GM19372 (cell line): ENCODE data around the gene TOP1.

ENCODE experiments used
- ATAC-seq: cut with Tn5 transposase; IDR thresholded peaks from one replicate; pipeline ENCODE4 v1.9.1; 2021; ENCODE audit warnings: mild to moderate bottlenecking, low read depth, moderate library complexity; ENCODE audit not compliant: unreplicated experiment

TOP1 gene

DNA sequence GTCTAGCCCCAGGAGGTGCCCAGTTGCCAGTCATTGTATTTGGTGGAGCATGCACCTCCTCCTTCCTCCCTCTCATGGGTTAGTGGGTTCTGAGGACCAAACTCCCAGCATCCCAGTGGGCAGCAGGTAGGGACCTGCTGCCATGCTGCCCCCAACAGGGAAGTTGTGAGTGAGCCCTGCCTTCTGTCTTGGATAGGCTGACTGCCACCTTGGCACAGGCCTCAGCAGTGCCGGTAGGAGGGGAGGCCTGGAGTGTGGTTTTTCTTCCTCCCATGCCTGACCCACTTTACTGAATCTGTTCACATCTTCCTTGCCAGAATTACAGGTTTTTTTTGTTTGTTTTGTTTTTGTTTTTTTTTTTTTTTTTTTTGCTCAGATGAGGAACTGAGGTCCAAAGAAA lies 133.3 kb downstream of the TOP1 start:
- ATAC-seq: no peak

DNA sequence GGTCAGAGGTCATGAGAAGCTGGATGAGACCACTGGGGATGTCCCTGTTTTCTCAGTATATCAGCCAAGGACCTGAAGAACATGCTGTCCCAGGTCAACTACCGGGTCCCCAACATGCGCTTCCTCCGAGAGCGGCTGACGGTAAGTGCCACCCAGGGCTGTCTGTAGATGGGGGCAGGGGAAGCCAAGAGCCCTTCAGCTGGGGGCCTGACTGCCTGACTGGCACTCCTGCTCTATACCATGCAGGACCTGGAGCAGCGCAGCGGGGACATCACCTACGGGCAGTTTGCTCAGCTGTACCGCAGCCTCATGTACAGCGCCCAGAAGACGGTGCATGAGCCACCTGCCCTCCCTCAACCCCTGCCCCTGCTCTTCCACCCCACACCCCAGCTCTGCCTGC lies 133.8 kb downstream of the TOP1 start:
- no peak for ATAC-seq

DNA sequence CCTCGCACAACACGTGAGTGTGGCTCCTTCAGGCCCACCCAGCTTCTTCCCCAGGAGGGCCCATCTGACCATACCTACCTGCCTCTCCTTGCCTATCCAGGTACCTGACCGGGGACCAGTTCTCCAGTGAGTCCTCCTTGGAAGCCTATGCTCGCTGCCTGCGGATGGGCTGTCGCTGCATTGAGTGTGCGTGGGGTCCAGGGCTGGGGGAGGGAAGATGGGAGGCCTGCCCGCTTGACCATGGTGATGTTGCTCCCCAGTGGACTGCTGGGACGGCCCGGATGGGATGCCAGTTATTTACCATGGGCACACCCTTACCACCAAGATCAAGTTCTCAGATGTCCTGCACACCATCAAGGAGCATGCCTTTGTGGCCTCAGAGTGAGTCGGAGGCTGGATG lies 135.2 kb downstream of the TOP1 start:
- ATAC-seq: no peak

DNA sequence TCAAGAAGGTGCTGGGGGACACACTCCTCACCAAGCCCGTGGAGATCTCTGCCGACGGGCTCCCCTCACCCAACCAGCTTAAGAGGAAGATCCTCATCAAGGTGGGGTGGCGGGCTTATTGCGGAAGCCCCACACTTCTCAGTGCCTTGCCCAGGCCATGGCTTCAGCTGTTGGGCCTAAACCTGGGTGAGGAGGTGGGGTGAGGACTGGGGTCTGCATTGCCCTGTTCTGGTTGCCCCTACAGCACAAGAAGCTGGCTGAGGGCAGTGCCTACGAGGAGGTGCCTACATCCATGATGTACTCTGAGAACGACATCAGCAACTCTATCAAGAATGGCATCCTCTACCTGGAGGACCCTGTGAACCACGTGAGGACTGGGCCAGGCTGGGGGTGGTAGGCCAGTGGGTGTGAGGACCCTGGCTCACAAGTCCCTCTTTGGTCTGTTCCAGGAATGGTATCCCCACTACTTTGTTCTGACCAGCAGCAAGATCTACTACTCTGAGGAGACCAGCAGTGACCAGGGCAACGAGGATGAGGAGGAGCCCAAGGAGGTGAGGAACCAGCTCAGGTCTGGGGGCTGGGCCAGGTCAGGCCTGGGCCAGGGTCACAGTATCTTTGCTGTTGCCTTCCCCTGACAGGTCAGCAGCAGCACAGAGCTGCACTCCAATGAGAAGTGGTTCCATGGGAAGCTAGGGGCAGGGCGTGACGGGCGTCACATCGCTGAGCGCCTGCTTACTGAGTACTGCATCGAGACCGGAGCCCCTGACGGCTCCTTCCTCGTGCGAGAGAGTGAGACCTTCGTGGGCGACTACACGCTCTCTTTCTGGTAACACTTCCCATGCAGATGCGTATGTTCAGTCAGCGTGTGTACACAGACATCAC lies 136.6 kb downstream of the TOP1 start:
- no peak for ATAC-seq

DNA sequence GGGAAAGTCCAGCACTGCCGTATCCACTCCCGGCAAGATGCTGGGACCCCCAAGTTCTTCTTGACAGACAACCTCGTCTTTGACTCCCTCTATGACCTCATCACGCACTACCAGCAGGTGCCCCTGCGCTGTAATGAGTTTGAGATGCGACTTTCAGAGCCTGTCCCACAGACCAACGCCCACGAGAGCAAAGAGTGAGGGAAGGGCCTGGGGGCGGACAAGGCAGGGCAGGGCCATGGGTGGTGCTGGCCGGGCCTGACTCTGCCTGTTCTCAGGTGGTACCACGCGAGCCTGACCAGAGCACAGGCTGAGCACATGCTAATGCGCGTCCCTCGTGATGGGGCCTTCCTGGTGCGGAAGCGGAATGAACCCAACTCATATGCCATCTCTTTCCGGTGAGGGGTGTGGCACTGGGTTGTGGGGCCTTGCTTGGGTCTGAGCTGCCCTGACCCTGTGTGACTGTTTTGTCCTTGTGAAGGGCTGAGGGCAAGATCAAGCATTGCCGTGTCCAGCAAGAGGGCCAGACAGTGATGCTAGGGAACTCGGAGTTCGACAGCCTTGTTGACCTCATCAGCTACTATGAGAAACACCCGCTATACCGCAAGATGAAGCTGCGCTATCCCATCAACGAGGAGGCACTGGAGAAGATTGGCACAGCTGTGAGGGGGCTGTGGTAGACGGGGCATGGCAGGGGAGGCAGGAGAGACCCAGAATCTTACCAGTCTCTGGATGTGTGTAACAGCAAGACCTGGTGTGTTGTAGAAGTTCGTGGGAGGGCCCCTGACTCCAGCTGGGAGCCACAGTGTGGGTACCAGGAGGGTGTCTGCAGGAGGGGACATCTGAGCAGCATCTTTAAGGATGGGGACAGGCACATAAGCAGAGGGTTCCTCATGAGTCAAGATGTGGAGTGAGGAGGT lies 137.8 kb downstream of the TOP1 start:
- no peak for ATAC-seq

DNA sequence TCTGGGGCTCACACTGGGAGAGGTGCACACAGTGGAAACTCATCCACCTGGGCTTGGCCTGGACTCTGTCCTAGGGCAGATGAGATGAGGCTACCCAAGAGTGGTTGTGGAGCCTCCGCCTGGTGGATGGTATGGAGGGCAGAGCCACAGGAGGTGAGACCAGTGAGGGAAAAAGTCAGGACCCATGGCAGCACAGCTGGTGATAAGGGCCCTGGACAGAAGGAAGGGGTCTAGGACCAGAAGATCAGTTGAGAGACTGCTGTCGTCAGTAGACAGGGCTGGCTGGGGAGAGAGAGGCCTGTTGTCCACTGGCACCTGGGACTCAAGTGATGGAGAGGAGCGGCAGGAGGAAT lies 138.5 kb downstream of the TOP1 start:
- ATAC-seq: no peak

DNA sequence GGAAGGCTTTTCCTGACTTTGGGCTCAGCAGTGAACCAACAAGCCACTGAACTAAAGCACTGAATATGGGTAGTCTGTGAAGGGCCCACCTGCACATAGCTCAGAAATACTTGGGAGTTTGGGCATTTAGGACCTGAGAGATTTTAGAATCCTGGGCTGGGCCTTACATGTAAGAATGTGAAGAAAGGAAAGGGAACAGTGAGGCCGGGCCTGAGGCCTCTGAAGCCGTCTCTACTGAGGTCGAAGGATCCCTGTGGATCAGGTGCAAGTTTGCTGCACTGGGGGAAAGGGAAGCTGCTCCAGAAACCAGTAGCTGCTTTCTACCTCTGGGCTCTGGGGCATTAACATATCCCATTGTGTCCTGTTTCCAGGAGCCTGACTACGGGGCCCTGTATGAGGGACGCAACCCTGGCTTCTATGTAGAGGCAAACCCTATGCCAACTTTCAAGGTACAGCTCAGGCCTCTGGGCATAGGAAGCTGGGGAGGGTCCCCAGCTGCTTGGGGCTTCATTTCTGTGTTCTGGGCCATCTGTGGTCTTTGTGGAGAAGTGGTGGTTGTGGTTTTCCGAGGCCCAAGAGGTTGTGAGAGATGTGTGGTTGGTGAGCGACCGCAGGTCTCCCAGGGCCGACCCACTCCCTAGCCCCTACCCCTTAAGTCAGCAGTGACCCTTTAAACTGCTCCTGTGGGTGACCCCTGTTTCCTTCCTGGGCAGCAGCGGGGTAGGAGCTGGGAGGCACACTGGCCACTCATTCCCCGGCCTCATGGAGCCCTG lies 139.0 kb downstream of the TOP1 start:
- ATAC-seq: peak; percentile 74

DNA sequence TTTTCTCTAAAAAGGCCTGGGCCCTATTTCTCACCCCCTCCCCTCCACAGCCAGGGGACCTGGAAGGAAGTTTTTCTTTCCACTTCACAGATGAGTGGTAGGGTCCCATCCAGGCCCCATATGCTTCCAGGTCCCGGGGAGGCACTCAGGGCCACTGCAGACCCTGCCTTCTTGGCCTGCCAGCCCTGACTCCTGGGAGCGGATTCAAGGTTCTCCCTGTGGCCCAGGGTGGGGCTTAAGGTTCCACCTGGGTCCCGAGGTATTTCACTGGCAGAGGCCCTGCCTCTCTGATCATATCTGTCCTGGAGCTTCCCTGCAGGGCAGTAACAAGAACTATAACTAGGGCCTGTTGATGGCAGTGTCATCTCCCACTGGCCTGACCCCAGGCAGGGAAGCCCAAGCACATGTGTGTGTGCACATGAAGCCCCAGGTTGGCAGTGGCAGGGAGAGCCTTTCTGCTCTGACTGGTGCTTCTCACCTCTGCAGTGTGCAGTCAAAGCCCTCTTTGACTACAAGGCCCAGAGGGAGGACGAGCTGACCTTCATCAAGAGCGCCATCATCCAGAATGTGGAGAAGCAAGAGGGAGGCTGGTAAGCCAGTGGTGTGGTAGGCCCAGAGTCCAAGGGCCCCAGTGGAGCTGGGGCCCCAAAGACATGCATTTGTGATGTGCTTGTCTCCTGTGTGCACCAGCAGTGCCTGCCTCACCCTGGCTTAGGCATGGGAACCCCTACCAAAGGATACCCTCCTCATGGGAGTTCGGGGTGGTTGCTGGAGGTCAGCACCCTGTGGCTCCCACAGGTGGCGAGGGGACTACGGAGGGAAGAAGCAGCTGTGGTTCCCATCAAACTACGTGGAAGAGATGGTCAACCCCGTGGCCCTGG lies 139.9 kb downstream of the TOP1 start:
- ATAC-seq: no peak

DNA sequence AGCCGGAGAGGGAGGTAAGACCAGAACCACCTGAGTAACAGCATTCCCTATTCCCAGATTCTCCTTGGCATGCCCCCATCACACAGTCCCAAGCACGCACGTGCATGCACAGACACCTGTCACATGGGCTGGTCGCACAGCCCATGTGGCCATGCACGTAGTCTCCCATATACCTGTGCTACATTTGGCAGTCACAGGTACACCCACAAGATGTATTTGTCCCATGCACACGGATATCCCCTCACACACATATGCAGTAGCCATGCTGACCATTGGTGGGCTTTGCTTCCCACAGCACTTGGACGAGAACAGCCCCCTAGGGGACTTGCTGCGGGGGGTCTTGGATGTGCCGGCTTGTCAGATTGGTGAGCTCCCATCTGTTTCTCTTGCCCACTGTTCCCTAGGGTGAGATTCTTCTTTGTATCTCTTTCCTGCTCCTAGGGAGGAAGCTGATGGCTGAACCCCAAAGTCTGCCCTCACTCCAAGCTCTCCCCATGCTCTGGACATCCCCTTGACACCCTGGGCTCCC lies 140.6 kb downstream of the TOP1 start:
- ATAC-seq: no peak

DNA sequence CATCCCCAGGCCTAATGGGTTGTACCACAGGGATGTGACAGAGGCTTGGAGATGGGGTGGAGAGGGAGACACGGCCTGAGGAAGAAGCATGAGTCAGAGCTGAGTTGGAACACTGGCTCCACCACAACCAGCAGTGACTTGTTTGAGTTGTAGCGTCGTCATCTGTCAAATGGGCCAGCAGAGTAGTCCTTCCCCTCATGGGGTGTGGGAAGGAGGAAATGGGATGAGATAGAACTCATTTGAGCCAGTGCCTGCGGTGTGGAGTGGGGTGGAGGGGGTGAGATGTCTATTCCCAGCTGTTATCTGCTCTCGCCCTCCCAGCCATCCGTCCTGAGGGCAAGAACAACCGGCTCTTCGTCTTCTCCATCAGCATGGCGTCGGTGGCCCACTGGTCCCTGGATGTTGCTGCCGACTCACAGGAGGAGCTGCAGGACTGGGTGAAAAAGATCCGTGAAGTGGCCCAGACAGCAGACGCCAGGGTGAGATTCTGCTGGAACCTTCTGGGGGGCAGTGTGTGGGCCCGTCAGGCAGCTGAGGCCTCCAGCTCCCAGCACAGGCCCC lies 141.2 kb downstream of the TOP1 start:
- ATAC-seq: no peak

DNA sequence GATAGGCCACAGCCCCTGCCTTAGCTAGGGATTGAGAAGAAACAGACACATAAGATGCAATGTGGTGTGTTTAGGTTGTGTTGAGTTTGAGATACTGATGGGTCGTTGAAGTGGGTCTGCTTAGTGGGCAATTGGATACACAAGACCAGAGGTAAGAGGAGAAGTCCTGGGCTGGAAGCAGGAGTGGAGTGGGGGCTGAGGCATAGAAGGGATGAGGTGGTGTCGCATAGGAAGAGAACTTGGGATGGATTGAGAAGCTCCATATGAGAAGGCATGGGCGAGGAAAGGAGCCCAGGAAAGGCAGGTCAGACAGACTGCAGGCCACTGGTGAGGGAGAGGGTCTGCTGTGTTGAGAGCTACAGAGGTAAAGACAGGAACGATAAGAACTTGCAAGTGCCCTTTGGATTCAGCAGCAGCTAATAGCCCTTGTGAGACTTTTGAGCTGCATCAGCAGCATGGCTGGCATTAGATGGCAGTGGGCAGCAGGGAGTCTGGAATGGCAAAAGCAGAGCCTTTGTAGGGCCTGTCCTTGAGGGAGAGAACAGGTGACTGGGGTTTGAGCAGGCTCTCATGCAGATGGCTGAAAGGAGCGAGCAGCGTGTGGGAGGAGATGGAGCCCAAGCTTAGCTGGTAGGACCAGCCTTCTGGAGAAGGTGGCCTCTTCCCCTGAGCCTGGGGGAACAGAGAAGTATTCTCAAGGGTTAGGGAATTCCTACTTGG lies 141.9 kb downstream of the TOP1 start:
- no peak for ATAC-seq

DNA sequence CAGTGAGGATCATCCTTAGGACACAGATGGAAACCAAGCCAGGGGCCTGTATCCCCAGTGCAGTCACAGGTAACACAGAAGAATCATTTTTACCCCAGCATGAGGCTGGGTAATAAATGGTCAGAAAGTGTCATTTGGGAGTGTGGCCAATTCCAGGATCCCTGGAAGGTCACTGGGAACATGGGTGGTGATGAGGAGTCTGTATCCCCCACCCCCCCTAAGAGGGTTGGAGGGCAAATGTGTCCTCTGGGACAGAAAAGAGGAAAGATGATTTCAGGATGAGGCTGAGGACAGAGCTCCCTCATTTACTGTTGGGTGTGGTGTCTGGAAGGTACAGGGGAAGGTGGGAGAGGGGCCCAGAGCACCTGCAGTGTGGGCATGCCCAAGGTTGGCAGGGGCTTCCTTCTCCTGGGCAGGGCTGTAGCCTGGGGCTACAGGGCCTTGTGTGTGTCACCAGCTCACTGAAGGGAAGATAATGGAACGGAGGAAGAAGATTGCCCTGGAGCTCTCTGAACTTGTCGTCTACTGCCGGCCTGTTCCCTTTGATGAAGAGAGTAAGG lies 143.2 kb downstream of the TOP1 start:
- no peak for ATAC-seq

DNA sequence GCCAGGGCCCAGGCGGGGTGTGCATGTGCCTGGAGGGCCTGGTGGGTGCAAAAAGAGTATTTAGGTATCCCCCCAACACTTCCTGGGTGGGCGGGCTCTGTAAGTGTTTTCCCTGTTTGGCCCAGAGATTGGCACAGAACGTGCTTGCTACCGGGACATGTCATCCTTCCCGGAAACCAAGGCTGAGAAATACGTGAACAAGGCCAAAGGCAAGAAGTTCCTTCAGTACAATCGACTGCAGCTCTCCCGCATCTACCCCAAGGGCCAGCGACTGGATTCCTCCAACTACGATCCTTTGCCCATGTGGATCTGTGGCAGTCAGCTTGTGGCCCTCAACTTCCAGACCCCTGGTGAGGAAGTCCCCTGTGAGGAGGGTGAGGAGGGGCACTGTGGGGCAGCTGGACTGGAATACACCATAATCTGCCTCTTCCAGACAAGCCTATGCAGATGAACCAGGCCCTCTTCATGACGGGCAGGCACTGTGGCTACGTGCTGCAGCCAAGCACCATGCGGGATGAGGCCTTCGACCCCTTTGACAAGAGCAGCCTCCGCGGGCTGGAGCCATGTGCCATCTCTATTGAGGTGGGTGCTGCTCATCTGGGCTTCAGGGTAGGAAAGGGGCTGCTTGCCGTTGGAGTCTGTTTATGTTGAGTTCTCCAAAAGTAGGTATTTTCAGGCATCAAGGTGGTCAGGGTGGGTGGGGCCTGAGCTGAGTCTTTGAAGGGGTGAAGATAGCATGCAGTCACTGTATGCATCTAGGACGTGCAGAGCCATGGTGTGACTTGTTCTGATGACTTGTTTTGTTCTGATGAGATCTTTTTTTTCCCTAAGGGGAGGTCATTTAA lies 143.9 kb downstream of the TOP1 start:
- no peak for ATAC-seq

DNA sequence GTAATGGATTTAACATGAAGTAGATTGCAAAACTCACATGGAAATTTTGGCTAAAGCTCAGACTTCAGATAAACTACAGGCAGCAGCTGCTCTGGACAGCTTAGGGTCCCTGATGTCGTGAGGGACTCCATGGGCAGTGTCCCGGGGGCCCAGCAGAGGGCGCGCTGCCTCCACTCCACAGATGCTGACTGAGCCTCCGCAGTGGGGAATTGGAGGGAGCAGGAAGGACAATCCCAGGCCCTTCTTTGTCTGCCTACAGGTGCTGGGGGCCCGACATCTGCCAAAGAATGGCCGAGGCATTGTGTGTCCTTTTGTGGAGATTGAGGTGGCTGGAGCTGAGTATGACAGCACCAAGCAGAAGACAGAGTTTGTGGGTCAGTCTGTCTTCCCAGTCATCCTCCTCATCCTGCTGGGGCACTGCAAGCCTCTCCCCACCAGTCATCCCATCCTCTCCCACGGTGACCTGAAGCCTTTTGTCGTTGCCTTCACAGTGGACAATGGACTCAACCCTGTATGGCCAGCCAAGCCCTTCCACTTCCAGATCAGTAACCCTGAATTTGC lies 144.6 kb downstream of the TOP1 start:
- no peak for ATAC-seq

DNA sequence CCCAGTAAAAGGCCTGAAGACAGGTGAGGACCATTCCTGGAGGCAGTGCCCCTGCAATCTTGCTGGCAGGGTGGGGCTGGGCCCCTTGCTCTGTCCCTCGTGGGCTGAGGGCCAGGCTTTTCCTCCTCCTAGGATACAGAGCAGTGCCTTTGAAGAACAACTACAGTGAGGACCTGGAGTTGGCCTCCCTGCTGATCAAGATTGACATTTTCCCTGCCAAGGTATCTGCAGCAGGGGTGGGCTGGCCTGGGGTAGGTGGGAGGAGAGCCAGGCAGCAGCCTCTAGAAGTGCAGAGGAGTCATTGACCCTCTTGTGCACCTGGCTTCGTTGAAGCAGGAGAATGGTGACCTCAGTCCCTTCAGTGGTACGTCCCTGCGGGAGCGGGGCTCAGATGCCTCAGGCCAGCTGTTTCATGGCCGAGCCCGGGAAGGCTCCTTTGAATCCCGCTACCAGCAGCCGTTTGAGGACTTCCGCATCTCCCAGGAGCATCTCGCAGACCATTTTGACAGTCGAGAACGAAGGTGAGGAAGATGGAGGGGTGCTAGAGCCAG lies 145.2 kb downstream of the TOP1 start:
- ATAC-seq: no peak
